ENCODE measurements around the gene BRPF1.

The BRPF1 gene

GRCh38 chr3:9732740-9733115 lies 1.2 kb downstream of the BRPF1 start:
- no peak for DNase-seq

DNA sequence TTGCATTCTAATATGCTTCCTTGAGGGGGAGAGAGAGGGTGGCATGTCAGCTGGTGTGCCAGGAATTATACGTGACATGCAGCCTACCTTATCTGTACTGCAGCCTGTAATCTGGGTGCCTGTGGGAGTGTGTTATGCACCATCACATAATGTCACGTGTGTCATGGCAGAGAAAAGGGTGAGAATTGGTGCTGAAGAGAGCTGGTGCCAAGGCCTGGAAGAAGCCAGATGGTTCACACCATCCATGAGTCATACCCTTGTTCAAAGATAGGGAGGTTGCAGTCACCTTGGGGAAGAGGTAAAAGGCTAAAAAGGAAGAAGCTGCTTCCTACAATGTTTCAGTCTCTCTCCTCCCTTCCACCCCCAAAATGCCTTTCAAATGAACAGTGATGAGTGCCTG lies 5.3 kb downstream of the BRPF1 start:
- DNase-seq, result no peak

- DNase-seq, result no peak
These were observed 7.6 kb downstream of the BRPF1 start for GRCh38 chr3:9739181-9739580.

- DNase-seq, result no peak
These were observed 11.0 kb downstream of the BRPF1 start for GRCh38 chr3:9742560-9742959.

DNA sequence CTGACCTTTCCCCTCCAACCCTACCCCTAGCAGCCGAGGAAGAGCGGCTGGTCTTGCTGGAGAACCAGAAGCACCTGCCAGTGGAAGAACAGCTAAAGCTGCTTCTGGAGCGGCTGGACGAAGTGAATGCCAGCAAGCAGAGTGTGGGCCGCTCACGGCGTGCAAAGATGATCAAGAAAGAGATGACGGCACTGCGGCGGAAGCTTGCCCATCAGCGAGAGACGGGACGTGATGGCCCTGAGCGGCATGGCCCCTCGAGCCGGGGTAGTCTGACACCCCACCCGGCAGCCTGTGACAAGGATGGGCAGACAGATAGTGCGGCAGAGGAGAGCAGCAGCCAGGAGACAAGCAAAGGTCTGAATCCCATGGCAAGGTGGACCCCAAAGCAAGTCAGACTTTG lies 12.0 kb downstream of the BRPF1 start:
- DNase-seq, result no peak

DNA sequence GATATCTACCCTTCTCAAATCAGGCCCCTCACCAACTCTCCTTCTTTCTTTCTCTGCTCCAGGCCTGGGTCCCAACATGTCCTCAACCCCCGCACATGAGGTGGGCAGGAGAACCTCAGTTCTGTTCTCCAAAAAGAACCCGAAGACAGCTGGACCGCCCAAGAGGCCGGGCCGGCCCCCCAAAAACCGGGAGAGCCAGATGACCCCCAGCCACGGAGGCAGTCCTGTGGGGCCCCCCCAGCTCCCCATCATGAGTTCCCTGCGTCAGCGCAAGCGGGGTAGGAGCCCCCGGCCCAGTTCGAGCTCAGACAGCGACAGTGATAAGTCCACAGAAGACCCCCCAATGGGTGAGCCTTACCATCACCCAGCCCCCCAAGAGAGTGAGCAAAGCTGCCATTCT lies 12.6 kb downstream of the BRPF1 start:
- DNase-seq, result no peak

- no peak for DNase-seq
These were observed 14.0 kb downstream of the BRPF1 start for GRCh38 chr3:9745521-9745920.

GRCh38 chr3:9746330-9746729 lies 14.8 kb downstream of the BRPF1 start:
- no peak for DNase-seq

- no peak for DNase-seq
These were observed 15.7 kb downstream of the BRPF1 start for GRCh38 chr3:9747267-9747666.

GRCh38 chr3:9748031-9748430 lies 16.5 kb downstream of the BRPF1 start:
- DNase-seq, result no peak

GRCh38 chr3:9749296-9749644 lies 17.7 kb downstream of the BRPF1 start:
- no peak for DNase-seq

DNA sequence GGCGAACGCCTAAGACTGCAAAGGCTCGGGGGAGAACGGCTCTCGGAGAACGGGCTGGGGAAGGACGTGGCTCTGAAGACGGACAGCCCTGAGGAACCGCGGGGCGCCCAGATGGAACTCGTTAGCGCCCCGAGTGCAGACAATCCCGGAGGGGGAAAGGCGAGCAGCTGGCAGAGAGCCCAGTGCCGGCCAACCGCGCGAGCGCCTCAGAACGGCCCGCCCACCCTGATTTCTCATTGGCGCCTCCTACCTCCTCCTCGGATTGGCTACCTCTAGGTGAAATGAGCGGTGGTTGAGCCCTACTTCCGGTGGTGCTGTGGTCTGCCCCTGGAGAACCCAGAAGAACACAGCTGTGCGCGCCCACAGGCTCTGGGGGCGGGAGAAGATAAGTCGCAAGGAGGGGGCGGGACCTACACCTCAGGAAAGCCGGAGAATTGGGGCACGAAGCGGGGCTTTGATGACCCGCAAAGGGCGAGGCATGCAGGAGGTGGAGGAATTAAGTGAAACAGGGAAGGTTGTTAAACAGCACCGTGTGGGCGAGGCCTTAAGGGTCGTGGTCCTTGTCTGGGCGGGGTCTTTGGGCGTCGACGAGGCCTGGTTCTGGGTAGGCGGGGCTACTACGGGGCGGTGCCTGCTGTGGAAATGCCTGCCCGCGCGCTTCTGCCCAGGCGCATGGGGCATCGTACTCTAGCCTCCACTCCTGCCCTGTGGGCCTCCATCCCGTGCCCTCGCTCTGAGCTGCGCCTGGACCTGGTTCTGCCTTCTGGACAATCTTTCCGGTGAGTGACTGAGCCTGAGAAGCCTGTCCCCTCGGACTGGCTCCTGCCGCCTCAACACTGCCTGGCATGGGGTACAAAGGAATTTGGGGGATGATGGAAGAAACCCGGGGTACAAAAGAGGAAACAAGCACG lies 18.4 kb downstream of the BRPF1 start, which contains the start of gene OGG1:
Gene OGG1, plus strand, starts transcription at position 308 of the 911 bp plus-strand sequence. Its CDS starts 335 bp downstream, at position 643.
- peak; percentile 82 for DNase-seq

- DNase-seq, result no peak
These were observed 19.2 kb downstream of the BRPF1 start for GRCh38 chr3:9750556-9751411.

DNA sequence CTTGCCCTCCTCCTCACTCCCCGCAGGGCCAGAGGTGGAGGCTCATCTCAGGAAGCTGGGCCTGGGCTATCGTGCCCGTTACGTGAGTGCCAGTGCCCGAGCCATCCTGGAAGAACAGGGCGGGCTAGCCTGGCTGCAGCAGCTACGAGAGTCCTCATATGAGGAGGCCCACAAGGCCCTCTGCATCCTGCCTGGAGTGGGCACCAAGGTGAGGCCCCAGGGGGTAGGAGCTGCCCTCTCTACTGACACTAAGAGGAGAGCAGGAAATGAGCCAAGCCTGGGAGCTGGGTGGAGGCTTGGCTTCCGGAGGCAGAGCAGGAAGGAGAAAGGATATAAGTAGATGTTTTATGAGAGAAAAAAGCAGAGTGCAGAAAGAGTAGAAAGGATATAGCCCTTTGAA lies 23.1 kb downstream of the BRPF1 start:
- DNase-seq, result no peak

DNA sequence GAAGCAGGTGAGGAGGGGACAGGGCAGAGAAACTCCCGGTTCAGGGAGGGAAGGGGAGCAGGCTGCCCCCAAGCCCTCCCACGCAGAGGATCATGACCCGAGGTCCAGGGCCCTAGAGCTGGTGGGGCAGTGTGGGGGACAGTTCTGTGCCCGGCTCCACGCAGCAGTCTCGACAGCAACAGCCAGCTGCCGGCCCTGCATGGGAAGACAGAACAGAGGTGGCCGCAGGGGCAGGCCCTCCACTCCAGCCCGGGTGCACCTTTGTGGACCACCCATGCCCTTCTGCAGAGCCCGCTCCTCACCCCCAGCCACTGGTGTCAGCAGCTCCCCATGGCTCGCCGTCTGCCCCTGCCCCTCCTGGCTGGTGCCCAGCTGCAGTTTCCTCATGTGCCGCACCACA lies 25.9 kb downstream of the BRPF1 start:
- no peak for DNase-seq

DNA sequence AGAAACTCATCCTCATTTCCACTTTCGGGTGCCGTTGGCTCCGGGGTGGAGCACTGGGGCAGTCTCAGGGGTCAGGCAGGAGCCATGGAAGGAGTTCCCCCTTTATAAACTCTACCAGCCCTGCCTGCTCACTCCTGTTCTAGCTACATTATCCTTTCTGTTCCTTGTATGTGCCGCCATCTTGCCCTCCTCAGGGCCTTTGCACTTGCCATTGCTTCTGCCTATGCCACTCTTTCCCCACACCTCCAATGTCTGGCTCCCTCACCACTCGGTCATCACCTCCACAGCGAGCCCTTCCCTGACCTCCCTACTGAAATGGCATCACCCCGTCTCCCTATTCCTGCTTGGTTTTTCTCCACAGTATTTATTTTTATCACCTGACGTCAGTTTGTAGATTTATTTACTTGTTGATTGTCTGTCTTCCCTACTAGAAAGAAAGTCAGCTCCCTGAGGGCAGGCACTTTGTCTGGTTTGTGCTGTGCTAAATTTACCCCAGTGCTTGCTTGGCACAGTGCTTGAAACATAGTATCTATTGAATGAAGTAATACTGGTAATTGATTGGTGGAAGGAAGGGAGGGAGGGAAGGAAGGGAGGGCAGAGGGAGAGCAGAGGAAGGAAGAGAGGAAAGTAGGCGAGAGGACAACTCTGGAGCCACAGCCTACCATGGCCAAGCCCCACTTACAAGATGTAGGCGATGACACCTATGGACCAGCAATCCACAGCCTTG lies 29.4 kb downstream of the BRPF1 start:
- DNase-seq, result no peak

DNA sequence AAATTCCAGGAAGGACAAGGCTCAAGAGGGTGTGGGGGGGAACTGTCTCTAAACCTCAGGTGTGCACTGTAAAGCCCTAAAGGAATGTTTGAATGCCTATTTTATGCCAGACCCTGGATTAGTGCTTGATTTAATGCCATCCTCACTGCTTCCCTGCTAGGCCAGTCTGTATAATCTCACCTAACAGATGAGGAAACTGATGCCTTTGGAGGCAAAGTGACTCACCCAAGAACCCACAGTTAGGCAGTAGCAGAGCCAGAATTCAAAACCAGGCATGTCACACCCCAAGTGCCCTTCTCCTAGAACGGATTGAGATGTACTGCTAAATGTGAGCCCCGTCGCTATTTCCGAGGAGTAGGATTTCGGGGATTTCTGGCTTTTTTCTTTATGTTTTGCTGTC lies 30.4 kb downstream of the BRPF1 start:
- DNase-seq, result no peak

- no peak for DNase-seq
These were observed 31.3 kb downstream of the BRPF1 start for GRCh38 chr3:9762871-9763270.

DNA sequence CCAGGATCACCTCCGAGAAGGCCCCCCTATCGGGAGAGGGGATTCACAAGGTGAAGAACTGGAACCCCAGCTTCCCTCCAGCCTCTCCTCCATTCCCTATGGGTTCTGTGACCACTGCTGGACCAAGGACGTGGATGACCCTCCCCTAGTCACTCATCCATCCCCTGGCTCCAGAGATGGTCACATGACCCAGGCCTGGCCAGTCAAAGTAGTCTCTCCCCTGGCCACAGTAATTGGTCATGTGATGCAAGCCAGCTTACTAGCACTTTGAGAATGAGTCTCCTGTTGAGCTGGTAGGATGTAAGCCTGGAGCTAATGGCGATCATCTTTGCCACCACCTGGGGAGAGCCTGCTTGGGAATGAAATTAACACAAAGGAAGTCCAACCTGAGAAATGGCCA lies 34.3 kb downstream of the BRPF1 start:
- DNase-seq, result no peak

- no peak for DNase-seq
These were observed 35.9 kb downstream of the BRPF1 start for GRCh38 chr3:9767418-9767817.

GRCh38 chr3:9768141-9768775 lies 36.7 kb downstream of the BRPF1 start:
- DNase-seq, result no peak

DNA sequence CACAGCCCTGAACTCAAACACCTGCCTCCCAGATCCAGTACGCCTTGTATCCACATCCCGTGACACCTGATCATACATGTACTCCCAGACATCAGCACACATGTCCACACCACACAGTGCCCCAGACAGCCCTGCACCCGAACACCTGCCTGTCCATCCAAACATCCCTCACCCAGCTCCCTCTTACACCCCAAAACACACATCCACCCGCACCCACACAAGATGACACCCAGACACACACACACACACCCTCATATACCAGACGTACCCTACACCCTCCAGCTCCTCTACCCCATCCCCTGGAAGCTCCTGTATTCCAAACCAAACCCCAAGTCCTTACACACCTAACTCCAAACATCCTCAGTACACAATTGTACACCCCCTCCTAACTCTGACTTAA lies 37.5 kb downstream of the BRPF1 start:
- no peak for DNase-seq
